DMS114 treated with DMSO at 0.1 percent for 48 hours (cell line): ENCODE results near the gene KLHL9.
"Not testable (repeated sequence)": the region's sequence is repeated elsewhere in the genome, so short reads cannot be mapped to it uniquely, and the experiment has no call there.

Experiments used
- DNase-seq: peaks from one replicate; lab custom pipeline; 2025; ENCODE audit not compliant: unreplicated experiment; lab: John Stamatoyannopoulos, UW

The KLHL9 gene, protein sequence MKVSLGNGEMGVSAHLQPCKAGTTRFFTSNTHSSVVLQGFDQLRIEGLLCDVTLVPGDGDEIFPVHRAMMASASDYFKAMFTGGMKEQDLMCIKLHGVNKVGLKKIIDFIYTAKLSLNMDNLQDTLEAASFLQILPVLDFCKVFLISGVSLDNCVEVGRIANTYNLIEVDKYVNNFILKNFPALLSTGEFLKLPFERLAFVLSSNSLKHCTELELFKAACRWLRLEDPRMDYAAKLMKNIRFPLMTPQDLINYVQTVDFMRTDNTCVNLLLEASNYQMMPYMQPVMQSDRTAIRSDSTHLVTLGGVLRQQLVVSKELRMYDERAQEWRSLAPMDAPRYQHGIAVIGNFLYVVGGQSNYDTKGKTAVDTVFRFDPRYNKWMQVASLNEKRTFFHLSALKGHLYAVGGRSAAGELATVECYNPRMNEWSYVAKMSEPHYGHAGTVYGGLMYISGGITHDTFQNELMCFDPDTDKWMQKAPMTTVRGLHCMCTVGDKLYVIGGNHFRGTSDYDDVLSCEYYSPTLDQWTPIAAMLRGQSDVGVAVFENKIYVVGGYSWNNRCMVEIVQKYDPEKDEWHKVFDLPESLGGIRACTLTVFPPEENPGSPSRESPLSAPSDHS

DNA sequence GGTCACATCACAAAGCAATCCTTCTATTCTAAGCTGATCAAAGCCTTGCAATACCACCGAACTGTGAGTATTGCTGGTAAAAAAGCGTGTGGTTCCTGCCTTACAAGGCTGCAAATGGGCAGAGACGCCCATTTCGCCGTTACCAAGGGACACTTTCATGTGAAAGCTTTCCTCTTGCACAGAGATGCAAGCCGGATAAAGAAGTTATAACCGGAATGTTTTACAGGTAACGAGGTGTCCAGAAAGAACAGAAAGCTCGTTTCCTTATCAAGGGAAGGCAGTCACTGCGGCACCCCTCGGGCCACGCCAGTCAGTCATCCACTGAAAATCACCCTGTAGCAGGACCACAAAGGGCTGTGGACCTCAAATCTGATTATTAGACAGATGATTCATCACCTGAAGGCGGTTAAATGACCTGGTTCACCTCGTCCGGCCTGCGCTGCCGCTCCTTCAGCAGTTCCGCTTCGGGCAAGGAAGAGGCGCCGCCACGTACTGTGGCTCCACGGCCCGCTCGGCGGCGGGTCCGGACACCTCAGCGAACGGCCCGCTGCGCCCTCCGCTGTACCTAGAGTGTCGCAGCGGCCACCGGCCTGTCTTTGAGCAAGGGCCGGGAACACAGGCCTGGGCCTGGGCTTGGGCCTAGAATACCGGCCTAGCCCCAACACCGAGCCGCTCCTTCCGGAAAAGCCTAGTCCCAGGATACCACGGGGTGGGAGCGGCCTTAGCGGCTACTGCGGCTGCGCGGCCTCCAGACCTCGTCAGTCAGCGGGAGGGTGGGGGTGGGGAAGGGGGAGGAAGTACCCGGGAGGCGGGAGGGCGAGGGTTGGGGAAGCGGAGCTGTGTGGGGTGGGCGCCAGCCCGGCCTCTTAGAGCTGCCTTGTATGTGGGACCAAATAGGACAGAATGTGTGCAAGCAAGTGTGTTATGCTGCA, at the start of gene KLHL9:
TSS of gene KLHL9 (minus strand) at position 704 of the 932 bp plus-strand sequence. CDS start at position 159, 545 bp downstream.
- DNase-seq = peak; percentile 57

DNA sequence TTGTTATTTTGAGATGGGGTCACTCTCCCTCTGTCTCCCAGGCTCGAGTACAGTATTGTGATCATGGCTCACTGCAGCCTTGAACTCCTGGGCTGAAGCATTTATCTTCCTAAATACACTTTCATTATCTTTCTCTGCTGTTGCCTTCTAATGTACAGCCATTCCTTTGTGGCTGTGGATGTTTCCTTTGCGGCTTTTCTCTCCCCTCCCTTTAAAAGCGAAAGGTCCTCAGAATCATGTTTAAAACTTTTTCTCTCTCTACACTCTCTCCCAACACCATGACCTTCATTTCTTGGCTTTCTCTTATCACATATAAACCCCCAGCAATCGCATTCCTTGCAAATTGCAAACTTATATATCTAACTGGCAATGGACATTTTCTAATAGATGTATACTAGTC, 48.4 kb upstream of the KLHL9 start:
- no peak for DNase-seq

DNA sequence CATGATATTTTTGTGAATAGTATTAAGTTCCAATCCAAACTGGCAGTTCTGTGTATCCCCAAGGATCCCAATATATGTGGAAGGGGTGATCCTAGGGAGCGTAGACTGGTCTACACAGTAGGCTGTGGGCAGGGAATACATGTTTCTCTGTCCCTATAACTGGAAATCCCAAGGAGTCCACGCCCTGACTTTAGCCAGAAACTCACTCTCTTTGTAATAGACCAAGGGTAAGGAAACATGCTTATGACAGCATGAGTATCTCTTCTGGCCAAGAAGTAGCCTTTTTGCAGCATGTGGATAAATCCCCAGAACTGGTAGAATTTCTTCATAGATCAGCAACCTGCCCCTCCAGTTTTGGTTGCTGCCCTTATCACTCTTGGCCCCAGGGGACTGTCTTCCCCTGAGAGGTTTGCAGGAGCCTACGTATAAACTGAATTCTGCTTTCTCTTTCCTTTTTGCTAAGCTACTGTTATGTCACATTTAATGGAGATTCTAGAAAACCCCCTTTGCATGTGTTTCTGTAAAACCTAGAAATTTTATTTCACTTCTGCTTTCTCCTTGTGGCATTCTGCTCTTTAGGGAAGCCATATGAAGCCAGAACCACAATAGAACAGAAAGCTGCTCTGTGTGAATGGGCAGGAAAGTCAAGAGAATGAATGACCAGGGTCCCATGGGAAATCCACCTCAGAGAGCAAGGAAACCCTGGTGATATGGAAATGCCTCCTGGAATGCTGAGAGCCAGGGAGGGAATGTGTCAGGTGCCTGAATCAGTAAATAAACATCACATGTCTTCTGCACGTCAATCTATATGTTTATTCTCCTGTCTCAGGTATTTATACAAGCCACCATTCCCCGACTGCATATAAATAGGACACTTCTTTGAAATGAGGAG, 46.5 kb upstream of the KLHL9 start:
- DNase-seq = no peak

DNA sequence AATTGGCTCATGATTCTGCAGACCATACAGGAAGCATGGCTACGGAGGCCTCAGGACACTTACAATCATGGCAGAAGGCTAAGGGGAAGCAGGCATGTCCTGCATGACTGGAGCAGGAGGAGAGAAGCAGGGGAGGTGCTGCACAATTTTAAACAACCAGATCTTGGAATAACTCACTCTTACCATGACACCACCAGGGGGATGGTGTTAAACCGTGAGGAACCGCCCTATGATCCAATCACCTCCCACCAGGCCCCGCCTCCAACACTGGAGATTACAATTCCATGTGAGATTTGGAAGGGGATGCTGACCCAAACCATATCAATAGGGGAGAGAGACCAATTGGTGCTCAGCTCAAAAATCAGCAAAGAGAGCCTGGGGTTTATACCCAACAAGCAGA, 36.3 kb upstream of the KLHL9 start:
- DNase-seq = not testable (repeated sequence)

DNA sequence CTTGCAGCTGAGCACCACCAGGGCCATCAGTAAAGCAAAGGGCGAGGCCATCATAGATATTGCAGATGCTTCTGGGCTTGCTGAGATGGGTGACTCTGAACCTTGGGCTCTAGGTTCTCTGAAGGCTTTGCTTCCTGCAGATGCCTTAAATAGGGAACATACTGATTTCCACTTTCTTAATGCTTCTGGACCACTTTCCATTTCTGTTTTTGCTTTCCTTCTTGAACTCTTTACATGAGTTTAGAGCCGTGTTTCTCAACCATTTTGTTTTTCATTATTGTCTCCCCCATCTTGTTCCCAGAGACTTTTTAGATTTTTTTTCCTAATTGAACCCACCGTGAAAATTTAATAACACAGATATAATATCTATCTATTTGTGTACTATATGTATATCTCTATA, 32.8 kb upstream of the KLHL9 start, which contains the start of gene IFNA13:
TSS of gene IFNA13 (minus strand) at position 101 of the 400 bp plus-strand sequence. CDS start at position 54, 47 bp downstream.
- no peak for DNase-seq

DNA sequence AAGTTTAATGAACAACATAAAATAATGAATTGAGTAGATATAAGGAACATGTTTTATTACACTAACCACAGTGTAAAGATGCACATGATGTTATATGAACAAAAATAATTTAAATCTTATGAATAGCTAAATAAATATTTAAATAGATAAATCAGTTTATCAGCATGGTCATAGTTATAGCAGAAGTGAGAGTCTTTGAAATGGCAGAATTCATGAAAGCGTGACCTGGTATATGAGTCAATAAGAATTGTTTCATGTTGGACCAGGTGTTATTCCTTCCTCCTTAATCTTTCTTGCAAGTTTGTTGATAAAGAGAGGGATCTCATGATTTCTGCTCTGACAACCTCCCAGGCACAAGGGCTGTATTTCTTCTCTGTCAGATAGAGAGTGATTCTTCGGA, 32.0 kb upstream of the KLHL9 start:
- DNase-seq = not testable (repeated sequence)

DNA sequence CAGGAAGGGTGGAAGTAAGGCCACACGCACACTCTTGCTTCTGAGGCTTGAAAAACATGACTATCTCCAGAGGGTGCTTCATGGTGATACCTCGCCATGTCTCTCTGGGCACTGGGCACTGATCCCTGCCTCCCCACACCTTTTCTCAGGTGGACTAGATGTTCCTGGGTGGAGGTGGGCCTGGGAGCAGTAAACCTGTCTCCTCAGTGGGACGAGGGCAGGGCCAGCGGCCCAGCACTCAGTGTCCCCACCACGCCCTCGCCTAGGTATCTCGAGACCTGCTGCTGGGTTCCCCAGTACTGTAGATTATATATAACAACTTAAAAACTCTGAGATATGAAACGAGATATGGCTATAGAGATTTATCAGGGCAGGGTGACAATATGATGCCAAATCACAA, 27.1 kb upstream of the KLHL9 start:
- no peak for DNase-seq

DNA sequence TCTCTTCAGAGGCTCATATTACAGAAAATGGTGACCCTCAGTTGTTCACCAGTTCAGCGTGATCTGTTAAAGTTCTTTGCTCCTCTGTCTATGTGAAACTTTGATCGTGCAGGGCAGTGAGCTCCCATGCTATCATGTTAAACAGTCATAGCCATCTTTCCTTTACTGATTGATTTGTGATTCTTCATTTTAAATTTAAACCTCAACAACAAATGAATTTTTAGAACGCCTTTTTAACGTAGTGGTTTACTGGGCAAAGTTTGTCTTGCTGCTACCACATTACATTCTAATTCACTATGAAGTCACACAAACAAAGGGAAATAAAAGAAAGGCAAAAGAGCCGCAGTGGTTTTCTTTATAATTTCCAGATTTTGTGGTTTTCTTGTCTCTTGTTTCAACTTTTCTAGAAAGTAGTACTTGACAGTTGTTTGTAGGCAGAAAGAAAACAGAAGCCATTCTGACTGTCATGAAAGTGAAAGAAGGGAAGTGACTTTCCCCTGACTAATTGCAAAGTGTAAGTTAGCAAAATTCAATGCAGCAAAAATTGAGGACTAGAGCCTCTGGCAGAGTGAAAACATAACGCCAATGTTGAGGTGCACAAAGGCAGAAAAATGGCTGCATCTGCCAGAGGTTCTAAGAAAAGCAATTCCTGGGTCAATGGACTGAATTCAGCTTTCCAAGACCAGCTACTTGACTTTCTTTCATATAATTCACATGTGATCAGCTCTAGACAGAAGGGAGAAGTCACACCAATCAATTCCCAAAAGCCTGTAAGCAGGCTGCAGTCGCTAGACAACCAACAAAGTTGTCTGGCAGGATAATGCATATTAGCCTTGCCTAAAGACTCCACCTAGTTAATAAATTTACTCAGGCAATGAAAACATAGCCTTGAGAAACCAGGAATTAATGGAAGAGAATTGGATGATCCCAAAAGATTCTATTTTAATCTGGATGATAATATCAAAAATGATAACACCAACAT, 22.6 kb upstream of the KLHL9 start:
- DNase-seq = no peak

DNA sequence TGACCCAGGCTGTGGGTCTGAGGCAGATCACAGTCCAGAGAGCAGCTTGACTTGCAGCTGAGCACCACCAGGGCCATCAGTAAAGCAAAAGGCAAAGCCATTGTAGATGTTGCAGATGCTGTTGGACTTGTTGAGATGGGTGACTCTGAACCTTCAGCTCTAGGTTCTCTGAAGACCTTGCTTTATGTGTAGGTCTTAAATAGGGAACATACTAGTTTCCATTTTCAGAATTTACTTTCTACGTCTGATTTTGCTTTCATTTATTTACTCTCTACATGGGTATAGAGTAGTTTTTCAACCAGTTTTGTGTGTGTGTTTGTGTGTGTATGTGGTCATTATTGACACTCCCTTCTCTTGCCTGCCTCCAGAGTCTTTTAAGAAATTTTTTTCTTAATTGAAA, 15.6 kb upstream of the KLHL9 start, which contains the start of gene IFNA6:
TSS of gene IFNA6 (minus strand) at position 101 of the 400 bp plus-strand sequence. CDS start at position 101, 0 bp downstream.
- no peak for DNase-seq

DNA sequence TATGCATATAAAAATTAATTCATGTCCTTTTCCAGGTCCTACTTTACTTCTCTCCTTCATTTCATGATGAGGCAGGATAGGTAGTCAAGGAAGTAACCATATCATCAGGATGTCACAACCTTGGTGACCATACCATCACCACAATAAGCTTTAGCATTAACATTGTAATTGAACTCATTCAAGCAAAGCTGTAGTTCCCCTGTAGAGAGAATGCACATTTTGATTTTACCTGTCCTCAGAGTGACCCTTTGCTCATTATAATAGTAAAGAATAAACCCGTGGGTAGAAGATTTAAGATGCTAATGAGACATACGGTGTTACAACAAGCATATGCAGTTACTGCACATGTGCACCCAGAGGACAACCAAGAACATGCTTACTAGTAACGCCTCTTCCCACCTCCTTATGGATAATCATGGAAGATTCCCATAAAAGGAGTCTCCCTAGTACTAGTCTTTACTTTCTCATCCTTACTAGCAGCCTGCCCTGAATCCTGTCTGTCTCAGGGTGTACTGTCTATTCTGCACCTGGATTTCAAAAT, 13.3 kb upstream of the KLHL9 start:
- no peak for DNase-seq

DNA sequence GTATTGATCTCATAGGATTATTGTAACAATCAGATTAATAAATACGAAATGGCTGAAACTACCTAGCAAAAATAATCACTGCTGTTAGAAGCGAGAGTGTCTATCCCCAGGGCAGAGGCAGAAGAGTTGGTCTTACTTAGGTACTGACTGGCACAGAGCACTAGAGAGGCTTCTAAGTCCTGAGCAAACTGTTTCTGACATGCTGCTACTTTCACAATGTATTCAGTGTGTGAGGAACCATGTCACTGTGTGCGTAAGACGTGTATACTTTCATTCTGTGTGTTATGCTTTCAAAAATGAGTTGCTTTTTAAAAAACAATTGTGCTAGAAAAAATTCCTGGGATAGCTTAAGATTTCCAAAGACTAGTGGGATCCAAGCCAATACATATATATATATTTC, 5.5 kb upstream of the KLHL9 start:
- no peak for DNase-seq

DNA sequence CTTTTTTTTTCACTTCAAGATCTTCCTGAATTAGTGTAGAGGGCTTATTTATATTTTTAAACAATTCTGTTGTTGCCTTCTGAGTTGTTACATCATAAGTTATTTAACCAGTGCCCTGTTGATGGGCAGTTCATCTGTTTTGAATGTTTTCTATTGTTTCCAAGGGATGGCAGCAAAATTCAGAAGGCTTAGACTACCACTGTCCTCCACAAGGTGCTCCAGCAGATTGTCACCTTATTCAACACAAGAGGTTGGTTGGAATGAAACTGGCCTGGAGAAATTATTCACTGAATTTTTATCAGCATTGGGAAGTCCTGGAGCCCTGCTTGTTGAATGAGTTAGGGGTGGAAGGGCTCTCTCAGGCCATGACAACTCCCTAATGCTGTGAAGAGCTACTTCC, 1.3 kb upstream of the KLHL9 start:
- DNase-seq = no peak

DNA sequence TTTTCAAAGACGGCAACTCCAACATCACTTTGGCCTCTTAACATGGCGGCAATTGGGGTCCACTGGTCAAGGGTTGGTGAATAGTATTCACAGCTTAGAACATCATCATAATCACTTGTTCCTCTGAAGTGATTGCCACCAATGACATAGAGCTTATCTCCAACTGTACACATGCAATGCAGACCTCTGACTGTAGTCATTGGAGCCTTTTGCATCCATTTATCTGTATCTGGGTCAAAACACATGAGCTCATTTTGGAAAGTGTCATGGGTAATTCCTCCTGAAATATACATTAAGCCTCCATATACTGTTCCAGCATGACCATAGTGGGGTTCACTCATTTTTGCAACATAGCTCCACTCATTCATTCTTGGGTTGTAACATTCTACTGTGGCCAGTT, 2.0 kb downstream of the KLHL9 start:
- no peak for DNase-seq

DNA sequence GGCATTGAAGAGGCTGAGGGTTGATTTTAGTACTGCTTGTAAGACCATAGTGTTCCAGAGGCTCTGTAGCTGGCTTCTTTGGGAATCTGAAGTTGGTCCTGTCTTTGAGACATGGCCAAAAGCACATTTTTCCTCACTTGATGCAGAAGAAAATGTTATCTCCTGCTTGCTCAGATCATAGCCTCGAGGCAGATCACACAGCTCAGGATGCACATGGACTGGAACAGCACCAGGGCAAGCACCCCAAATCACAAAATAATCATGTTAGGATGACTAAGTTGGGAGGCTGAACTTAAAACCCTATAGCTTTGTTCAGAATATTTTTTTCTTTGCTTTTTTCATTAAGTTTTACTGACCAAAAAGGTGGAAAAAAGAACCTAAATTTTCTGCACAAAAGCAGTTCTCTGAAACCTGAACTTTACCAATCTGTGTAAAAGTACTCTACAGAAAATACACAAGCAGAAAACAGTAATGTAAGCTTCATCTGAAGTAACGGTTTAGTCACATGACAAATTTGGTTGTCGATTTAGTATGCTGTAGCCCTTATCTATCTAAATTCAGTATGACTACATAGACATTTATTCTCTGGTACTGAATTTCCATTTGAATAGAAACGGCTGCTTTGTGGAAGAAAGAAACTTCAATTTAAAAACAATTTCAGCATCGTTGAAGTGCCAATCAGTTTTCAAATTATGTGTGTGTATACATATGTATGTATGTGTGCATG, 3.4 kb downstream of the KLHL9 start:
- DNase-seq = no peak

DNA sequence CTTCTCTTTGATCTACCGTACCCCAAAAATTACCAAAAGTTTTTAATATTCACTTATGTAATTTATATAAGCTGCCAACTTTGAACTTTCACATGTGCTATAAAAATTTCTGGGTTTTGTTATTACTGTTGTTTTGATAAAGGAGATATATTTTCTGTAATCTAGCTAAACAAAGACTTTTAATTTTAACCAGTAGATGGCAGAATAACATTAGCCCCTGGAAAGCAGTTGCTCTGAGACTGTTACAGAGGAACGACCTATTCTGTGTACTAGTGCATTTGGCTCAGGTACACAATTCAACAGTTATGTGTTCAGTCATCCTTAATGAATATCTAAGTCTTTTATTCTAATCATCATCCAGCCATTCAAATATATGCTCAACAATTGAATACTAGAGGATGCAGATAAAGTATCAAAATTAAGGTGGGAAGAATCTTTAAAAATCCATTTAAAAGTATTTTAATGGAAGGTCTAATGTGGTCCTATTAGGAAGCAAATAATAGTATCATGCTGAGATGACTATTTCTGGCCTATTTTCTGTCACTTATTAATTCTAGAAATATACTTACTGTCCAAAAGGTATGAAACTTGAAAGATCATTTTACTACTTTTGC, 8.6 kb downstream of the KLHL9 start:
- peak; percentile 12 for DNase-seq

DNA sequence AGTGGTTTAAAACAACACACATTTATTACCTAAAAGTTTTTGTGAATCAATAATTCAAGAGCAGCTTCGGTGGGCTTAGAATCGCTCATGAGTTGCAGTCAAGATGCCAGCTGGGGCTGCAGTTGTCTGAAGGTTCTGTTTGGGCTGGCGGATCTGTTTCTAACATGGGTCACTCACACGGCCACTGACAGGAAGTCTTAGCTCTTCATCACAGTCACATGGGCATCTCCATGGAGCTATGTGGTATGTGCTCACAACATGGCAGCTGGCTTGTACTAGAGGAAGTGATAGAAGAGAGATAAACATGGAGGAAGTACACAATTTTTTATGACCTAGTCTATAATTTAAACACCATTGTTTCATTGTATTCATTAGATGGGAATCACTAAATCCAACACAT, 11.2 kb downstream of the KLHL9 start:
- no peak for DNase-seq

DNA sequence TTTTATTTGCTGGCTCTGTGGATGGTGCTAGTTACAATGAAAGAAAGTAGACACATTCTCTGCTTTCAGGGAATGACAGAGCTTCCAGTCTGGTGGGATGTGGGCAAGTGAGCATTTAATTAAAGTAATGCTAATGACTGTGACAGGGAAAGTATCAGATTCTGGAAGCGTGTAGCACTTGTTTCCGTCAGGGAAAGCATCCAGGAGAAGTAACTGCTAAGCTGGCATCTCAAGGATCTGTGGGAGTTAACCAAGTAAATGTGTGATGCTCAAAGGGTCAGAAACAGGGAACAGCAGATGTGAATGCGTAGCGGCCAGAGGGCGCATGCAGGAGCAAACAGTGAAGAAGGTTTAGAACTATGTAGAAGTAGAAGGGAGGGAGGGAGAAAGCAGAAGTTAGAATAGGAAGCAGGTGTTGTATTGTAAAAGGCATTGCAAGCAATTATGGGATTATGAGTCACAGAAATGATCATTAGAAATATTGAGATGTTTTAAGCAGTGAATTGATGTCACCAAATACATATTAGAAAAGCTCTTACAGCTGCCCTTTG, 12.2 kb downstream of the KLHL9 start:
- no peak for DNase-seq
